Medulla oblongata (tissue), 1 donor: ENCODE data around the gene CCK.

Experiments used
- DNase-seq: peaks from one replicate; pipeline ENCODE4 v3.0.0-alpha.2; 2015; ENCODE audit errors: extremely low spot score

The CCK gene

DNA sequence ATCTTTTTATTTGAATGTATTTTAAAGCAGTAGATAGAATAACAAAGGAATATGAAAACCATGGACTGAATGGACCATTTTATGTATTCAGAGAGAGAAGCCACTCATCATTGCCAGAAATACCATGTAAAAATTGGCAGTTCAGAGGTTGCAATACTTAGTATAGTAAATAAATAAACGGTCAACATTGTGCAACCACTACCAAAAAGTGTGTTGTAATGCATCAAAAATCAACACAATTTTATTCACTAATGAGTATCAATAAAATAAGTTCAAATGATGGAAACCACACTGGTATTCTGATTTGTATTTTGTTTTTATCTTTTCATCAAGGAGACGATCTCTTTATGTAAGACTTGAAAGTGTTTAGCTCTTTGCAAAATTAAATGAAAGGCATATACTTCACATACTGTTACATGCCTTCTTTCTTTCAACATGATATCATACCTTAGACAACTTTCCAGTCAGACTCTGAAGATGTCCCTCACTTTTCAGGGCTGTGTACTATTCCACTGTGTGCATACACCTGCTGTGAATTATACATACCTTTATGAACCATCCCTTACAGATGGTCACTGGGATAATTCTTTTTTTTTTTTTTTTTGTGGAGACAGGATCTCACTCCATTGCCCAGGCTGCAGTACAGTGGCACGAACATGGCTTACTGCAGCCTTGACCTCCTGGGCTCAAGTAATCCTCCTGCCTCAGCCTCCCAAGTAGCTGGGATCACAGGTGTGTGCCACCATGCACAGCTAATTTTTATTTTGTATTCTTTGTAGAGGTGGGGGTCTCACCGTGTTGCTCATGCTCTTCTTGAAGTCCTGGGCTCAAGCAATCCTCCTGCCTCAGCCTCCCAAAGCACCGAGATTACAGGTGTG lies 40.3 kb downstream of the CCK start:
- no peak for DNase-seq

DNA sequence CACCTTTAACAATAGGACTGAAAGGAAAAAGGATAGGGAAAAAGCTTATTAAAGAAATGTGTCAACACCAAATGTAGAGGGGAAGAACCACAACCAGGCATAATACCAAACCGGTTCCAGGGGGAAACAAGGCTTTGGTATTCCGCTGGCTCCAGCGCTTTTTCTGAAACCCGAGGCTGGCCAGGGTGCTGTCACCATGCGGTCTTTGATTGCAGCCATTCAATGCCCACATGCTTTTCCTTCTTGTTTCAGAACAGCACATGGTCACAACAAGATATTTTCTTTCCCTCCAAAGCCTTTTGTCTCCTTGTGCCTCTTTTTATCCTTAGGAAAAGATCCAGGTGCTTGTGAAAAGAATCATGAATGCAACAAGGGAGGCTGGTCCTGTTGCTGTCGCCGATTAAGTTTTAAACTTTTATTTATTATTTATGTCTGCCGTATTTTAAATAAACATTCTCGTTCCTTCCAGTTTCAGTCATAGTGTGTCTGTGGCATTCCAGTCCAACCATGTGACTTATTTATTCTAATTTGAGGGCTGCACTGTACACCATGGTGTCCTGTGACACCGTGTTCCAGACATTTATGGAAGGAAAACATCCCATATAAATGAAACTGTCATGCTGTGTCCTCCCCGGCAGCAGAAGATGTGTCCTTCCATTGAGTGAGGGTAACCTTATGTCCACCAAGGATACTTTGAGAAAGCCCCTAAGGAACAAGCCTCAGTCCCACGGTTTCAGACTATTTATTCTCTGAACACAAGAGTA lies 41.1 kb downstream of the CCK start:
- DNase-seq, result no peak

DNA sequence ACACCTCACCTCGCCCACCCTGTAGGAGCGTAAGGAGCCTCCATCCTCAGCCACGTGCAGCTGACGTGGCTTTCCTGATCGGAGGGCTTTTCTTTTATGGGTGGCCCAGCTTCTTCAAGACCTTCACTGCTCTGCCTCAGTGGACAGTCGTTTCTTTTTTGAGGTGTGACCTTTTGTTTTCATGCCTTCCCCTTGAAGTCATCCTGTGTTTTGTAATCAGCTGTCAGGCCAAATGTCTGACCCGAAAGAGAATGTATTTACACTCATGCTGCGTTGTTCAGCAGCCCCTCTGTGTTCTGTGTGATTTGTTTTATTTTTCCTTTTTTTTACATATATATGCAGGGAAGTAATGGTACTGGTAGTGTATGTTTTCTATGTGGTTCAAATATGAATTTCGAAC lies 41.8 kb downstream of the CCK start:
- no peak for DNase-seq

DNA sequence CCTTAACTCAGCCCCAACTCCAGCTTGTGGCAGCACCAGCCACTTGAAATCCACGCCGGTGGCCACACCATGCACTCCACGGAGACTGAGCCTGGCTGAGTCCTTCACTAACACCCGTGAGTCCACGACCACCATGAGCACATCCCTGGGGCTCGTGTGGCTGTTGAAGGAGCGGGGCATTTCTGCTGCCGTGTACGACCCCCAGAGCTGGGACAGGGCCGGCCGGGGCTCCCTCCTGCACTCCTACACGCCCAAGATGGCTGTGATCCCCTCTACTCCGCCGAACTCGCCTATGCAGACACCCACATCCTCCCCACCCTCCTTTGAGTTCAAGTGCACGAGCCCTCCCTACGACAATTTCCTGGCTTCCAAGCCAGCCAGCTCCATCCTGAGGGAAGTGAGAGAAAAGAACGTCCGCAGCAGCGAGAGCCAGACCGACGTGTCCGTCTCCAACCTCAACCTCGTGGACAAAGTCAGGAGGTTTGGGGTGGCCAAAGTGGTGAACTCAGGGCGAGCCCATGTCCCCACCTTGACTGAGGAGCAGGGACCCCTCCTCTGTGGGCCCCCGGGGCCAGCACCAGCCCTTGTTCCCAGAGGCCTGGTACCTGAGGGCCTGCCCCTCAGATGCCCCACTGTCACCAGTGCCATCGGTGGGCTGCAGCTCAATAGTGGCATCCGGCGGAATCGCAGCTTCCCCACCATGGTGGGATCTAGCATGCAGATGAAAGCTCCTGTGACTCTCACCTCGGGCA lies 42.9 kb downstream of the CCK start:
- no peak for DNase-seq

DNA sequence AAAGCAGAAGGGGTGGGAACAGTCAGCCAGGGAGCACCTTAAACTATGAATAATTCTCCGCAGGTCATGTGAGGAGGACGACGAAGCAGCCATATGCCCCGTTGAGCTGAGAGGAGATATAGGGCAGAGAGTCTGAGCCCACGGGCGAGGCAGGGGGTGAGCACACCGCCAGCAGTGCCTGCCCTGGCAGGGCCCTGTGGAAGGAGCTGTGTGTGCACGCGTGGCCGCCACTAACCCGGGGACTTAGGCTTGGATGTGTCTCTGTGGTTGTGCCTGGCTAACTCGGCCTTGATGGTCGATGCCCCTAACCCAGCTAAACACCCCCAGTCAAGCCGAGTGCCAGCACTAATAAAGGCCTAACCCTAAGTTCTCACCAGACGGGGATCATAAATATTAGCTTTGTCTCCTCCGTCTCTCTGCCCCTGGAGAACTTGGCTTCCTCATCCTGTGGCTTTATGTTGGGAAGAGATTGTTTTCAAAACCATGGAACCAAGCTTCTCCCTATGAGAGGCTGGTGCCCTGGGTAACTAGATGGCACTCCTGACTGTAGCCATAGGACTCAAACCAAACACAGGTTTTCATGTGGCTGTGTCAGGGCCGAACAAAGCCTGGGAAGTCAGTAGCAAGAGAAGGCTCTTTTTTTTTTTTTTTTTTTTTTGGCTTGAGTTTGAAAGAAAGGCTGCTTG lies 45.4 kb downstream of the CCK start:
- peak; percentile 34 for DNase-seq

DNA sequence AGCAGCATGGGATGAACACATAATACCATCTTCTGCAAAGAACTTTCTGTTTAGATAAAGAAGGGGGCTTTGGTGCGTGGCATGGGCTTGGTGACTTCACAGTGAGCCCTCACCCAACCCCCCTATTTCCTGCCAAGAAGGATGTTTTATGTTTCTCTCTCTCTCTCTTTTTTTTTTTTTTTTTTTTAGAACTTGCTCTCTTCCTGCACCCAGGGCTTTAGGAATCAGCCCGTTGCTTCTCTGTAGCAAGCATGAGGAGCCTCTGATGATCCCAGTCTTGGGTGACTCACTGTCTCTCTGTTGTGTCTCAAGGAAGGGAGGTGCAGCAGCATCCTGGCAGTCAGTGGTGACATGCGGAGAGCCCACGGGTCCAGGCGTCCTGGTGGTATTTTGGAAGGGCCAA lies 49.1 kb downstream of the CCK start:
- no peak for DNase-seq

DNA sequence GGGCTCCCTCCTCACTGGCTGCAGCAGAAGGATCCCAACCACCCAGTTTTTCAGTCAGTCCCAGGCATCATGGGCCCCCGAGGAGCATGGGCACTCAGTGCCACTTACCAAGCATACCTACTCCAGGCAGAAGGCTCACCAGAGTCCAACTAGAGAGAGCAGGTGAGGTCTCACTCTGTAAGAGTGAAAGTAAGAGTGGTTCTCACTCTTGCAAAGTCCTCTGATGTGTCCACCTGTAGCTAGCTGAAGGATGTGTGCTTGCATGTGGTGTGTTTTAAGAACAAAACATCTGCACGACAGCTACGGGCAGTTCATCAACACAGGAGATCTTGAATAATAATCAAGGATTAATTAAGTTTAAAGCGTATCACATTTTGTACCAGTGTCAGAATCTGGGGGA lies 49.7 kb downstream of the CCK start:
- no peak for DNase-seq

DNA sequence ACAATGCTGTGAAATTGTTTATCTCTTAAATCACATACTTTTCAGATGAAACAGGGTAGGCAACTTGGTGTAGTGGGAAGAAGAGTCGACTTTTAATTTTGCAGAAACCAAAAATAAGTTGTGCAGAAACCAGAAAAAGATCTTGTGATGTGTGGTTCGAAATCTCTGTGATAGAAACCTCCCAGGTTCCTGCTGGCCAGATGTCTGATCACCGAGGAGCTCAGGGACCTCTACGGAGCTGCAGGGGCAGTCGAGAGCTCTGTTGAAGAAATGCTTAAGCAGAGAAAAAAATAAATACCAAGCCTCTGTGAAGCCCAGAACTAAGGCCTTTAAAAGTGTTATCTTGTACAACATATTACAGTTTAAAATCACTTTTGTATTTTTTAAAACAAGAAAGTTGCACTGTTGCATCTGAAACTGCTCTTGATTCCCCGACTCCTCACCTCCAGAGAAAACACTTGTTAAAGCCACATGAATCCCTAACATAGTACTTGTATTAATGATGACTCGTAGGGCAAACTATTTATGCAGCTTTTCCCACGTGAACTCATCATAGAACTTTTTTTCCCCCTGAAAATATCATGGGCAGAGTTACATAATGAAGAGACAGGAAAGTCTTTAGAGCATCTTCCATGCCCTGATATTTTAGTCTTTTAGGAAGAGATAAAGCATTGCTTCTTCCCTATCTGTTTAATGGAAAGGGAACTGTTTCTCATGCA lies 51.3 kb downstream of the CCK start:
- no peak for DNase-seq

DNA sequence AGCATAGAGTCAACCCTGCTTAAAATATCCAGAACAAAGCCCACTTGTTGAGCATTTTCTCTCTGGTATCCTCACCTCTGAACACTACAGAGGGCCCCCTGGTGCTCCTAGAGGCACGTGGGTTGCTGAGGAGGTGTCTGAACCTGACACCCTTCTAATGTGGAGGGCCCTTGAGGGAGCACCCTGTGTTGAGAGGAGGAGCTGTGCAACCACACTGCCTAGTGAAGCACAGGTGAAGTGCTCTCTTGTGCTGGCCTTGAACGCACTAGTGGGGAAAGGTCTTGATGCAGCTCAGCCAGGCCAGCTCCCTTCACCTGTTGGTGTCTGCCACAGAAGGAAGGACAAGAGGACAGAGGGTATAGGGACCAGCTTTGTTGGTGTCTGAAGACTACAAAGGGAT lies 51.9 kb downstream of the CCK start:
- DNase-seq, result no peak

DNA sequence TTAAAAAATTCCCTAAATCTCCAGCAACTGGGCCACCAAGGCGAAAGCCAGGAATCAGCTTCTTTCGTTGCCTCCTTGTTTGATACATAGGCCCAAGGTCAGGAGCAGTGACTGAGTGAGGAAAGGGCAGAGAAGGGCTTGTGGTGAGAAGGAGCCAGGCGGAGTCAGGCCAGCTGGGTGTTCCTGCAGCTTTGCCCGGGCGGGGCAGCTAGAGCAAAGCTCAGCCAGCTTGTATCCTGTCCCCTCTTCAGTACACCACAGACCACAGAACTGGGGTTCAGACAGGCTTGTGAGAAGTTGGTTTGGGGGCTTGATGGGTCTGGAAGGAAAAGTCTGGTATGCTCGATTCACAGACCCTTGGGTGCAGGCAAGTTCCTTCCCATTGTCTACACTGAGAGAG lies 52.6 kb downstream of the CCK start:
- DNase-seq, result no peak

DNA sequence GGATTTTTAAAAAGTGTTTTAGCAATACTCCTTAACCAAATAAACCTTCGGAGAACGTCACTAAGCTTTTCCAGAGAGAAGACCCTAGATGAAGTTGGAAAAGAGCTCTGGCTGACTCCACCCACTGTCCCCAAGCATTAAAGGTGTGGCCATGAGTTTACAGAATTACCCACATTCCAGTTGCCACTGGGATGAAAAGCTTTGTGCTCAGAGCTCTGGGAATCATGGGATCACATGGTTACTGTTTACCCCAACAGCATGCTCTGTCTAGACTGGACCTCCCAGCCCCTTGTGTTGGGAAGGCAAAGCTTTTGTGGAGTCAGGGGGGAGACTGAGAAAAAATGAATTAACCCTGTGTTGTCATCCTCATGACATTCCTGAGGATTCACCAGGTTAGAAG lies 55.3 kb downstream of the CCK start:
- DNase-seq, result no peak

DNA sequence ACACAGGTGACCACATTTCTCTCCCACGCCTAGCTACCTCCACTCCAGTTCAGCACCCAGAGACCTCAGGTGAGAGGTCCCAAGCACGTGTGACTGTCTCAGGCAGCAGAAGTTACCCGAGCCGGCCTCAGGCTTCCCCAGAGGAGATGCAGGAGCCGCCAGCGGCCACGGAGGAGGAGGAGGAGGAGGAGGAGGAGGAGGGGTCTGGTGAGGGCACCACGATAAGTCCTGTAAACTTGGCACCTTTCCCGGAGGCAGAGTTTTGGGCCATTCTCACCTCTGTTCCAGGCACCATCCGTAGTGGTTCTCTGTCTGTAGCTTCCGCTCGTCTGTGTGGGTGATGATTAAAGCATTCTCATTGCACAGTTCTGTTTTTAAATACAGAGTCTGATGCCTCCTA lies 56.1 kb downstream of the CCK start:
- DNase-seq, result no peak
